Stimulated activated CD8-positive, alpha-beta memory T cell treated with anti-CD3 and anti-CD28 coated beads, Interleukin-4, amount 100 ng/mL, for 1 hour (primary cell): ENCODE measurements around the gene GALNT9.
"Not testable (repeated sequence)": the region's sequence is repeated elsewhere in the genome, so short reads cannot be mapped to it uniquely, and the experiment has no call there.

Source experiments
- DNase-seq, 2 donors: peaks; one replicate each; pipeline ENCODE4 v3.0.0-alpha.2; 2020; ENCODE audit warnings: low read depth in 2 of 2, low spot score in 1 of 2

GALNT9 gene

DNA sequence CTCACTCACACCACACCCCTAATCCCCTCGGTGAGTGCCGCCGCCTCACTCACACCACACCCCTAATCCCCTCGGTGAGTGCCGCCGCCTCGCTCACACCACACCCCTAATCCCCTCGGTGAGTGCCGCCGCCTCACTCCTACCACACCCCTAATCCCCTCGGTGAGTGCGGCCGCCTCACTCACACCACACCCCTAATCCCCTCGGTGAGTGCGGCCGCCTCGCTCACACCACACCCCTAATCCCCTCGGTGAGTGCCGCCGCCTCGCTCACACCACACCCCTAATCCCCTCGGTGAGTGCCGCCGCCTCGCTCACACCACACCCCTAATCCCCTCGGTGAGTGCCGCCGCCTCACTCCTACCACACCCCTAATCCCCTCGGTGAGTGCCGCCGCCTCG is 179.9 kb downstream of the GALNT9 start:
- DNase-seq = not testable (repeated sequence)

DNA sequence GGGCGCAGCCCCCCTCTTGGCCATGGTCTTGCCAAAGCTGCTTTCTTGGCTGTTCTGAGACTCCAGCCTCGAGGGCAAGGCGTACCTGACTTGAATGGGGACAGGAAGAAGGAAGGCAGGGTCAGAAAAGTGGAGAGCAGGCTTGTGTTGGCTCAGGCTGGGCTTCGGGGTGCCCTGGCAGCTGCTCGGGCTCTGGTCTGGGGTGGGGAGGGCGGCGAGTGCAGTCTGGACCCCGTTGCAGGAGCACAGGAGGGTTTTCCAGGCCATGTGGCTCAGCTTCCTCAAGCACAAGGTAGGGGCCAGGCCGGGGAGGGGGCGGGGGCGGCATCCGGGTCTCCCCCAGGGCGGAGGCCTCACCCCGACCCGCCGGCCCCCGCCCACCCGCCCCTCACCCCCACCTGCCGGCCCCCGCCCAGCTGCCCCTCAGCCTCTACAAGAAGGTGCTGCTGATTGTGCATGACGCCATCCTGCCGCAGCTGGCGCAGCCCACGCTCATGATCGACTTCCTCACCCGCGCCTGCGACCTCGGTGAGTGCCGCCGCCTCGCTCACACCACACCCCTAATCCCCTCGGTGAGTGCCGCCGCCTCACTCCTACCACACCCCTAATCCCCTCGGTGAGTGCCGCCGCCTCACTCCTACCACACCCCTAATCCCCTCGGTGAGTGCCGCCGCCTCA is 180.9 kb downstream of the GALNT9 start:
- DNase-seq = no peak

DNA sequence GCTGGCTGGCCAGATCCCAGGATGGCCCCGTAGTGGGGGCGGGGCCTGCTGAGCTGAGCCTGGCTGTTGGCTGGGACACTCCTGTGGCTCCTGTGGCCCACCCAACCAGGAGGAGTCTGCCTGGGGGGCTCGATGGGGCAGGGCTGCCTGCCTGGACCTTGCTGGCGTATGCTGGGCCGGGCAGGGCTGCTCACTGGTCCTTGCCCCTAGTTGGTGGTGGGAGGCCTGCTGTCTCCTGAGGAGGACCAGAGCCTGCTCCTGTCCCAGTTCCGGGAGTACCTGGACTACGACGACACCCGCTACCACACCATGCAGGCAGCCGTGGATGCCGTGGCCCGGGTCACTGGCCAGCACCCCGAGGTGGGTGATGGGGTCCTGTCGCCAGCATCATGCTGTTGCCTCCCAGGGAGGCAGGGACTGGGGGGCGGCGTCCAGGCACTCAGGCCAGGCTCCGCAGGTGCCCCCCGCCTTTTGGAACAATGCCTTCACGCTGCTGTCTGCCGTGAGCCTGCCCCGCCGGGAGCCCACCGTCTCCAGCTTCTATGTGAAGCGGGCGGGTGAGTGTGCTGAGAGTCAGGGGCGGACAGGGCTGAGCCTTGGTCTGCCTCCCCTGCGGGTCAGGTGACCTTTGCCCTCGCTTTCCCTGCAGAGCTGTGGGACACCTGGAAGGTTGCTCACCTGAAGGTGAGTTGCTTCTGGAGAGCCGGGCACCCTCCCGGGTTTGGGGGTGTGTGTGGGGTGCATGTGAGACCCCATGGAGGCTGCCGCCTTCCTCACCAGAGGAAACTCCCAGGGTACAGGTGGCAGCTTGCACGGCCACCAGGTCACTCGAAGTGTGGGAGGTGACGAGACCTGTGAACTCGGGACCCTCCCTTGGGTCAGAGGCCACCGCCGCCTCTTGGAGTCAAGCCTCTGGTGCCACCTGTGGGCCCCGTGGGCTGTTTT is 181.7 kb downstream of the GALNT9 start:
- no peak for DNase-seq

DNA sequence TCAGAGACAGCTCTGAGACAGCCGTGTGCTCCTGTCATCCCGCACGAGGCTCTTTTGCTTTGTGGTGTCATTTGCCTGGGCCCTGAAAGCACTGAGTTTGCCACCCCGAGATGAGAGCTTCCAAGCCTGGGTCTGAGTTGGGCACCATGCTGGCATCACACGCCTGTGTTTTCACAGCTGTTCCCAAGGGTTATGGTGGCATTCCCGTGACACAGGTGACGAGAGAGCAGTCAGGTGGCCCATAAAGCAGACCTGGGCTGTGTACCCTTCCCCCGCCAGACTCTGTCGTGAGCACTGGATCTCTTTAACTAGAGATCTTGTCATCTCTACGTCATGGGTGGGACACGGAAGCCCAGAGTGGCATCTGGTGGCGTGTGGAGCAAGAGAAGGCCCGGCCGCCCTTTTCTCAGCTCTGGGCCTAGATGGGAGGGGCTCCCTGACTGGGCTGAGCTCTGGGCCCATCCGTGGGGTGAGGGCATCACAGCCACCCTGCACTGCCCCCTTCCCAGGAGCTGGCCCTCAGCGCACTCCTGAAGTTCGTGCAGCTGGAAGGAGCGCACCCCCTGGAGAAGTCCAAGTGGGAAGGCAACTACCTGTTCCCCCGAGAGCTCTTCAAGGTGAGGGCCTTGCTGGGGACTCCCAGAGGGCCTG is 182.5 kb downstream of the GALNT9 start:
- no peak for DNase-seq
